Neural cell (in vitro differentiated cells): ENCODE data around the gene MEF2A. TPM values are rescaled to one million over a fixed set of nuclear protein-coding genes. Genes with fewer than 3 reads are reported as not detected.

ENCODE experiments used
- H2AFZ ChIP-seq: fragments of 200-600, 300-800 bp; sonication (generic), shearing (Covaris generic); 2 replicates; pipeline ENCODE4 v1.6.0; 2014; ENCODE audit warnings: low read depth, mild to moderate bottlenecking, antibody characterized with exemption, low read length, moderate library complexity
- H3F3A ChIP-seq: fragments of 200-600 bp; shearing (Covaris generic); 2 replicates; pipeline ENCODE4 v1.6.1; 2016; ENCODE audit warnings: mild to moderate bottlenecking, moderate library complexity, mixed read lengths, antibody characterized with exemption, low read length; ENCODE audit not compliant: insufficient read depth, poor library complexity, severe bottlenecking
- H3K27ac ChIP-seq: fragments of 200-600, 300-800 bp; sonication (generic), shearing (Covaris generic); 2 replicates; pipeline ENCODE4 v1.5.1; 2014; ENCODE audit warnings: mild to moderate bottlenecking, low read length, moderate library complexity
- H3K27me3 ChIP-seq: fragments of 300-800, 200-600 bp; sonication (generic), shearing (Covaris generic); 2 replicates; pipeline ENCODE4 v1.6.0; 2014; ENCODE audit warnings: mild to moderate bottlenecking, low read depth, low read length, moderate library complexity; ENCODE audit not compliant: insufficient read depth
- H3K36me3 ChIP-seq: fragments of 300-800, 200-600 bp; sonication (generic), shearing (Covaris generic); 2 replicates; pipeline ENCODE4 v1.5.1; 2014; ENCODE audit warnings: mild to moderate bottlenecking, antibody characterized with exemption, low read length, moderate library complexity; ENCODE audit not compliant: insufficient read depth
- H3K4me2 ChIP-seq: fragments of 300-800, 200-600 bp; sonication (generic), shearing (Covaris generic); 2 replicates; pipeline ENCODE4 v1.6.0; 2014; ENCODE audit warnings: mild to moderate bottlenecking, low read length
- H3K4me3 ChIP-seq: fragments of 300-800, 200-600 bp; sonication (generic), shearing (Covaris generic); 2 replicates; pipeline ENCODE4 v1.5.1; 2014; ENCODE audit warnings: mild to moderate bottlenecking, low read length, moderate library complexity
- H3K79me2 ChIP-seq: fragments of 200-600 bp; shearing (Covaris generic); replicated peaks from 2 replicates; pipeline ENCODE4 v1.6.0; 2014; ENCODE audit warnings: mild to moderate bottlenecking, low read length, moderate library complexity; ENCODE audit not compliant: insufficient read depth
- H3K9ac ChIP-seq: fragments of 300-800, 200-600 bp; sonication (generic), shearing (Covaris generic); 2 replicates; pipeline ENCODE4 v1.6.1; 2016; ENCODE audit warnings: mild to moderate bottlenecking, low read length, mixed read lengths
- H3K9me2 ChIP-seq: fragments of 200-600 bp; shearing (Covaris generic); 2 replicates; pipeline ENCODE4 v1.6.1; 2016; ENCODE audit warnings: mild to moderate bottlenecking, low read length, mixed read lengths; ENCODE audit not compliant: insufficient read depth
- H3K9me3 ChIP-seq: fragments of 200-600, 300-800 bp; sonication (generic), shearing (Covaris generic); 2 replicates; pipeline ENCODE4 v1.6.1; 2016; ENCODE audit warnings: mild to moderate bottlenecking, mixed run types, low read length, moderate library complexity, mixed read lengths
- H4K20me1 ChIP-seq: fragments of 200-600 bp; shearing (Covaris generic); 2 replicates; pipeline ENCODE4 v1.6.1; 2016; ENCODE audit warnings: mild to moderate bottlenecking, mixed run types; ENCODE audit not compliant: insufficient read depth
- EP300 ChIP-seq: fragments of 450-650 bp; conservative IDR thresholded peaks from 2 replicates; pipeline ENCODE4 v1.6.1; 2014; ENCODE audit warnings: antibody characterized with exemption, mild to moderate bottlenecking, moderate library complexity; ENCODE audit not compliant: poor library complexity, severe bottlenecking
- EZH2 ChIP-seq: fragments of 200-600, 300-800 bp; shearing (Covaris generic), sonication (generic); IDR thresholded peaks from 2 replicates; pipeline ENCODE4 v1.6.1; 2014; ENCODE audit warnings: antibody characterized with exemption, low read length, borderline replicate concordance, mild to moderate bottlenecking; ENCODE audit not compliant: insufficient read depth, poor library complexity, severe bottlenecking
- MXI1 ChIP-seq: fragments of 450-650 bp; conservative IDR thresholded peaks from 2 replicates; pipeline ENCODE4 v1.6.1; 2014; ENCODE audit warnings: antibody characterized with exemption, mild to moderate bottlenecking; ENCODE audit not compliant: poor library complexity, severe bottlenecking
- POLR2AphosphoS5 ChIP-seq: IDR thresholded peaks from 2 replicates; pipeline ENCODE4 v1.6.1; 2012
- RAD21 ChIP-seq: fragments of 450-650 bp; conservative IDR thresholded peaks from 2 replicates; pipeline ENCODE4 v1.6.1; 2014; ENCODE audit warnings: antibody characterized with exemption, mild to moderate bottlenecking, moderate library complexity
- SMC3 ChIP-seq: fragments of 450-650 bp; conservative IDR thresholded peaks from 2 replicates; pipeline ENCODE4 v1.6.1; 2014; ENCODE audit warnings: antibody characterized with exemption, mild to moderate bottlenecking, moderate library complexity; ENCODE audit not compliant: poor library complexity
- TAF1 ChIP-seq: IDR thresholded peaks from 2 replicates; pipeline ENCODE4 v1.6.1; 2012; ENCODE audit warnings: low read depth
- polyA plus RNA-seq: library from polyadenylated mRNA; depleted of rRNA; stranded (reverse); fragments of >200 nt; gene quantifications from 2 replicates; pipeline ENCODE4 v1.2.3, GENCODE V29; 2014
- TF ChIP-seq, protein P1 (sequence below): fragments of 450-650 bp; IDR thresholded peaks from 2 replicates; pipeline ENCODE4 v1.5.1; 2014; ENCODE audit warnings: antibody characterized with exemption, mild to moderate bottlenecking, moderate library complexity; ENCODE audit not compliant: poor library complexity, severe bottlenecking
- TF ChIP-seq, protein P2 (sequence below): IDR thresholded peaks from 2 replicates; pipeline ENCODE4 v1.6.1; 2012; ENCODE audit warnings: borderline replicate concordance

MEF2A gene
- polyA plus RNA-seq, 1 donor from 2014 or later, result 32.2 TPM

DNA sequence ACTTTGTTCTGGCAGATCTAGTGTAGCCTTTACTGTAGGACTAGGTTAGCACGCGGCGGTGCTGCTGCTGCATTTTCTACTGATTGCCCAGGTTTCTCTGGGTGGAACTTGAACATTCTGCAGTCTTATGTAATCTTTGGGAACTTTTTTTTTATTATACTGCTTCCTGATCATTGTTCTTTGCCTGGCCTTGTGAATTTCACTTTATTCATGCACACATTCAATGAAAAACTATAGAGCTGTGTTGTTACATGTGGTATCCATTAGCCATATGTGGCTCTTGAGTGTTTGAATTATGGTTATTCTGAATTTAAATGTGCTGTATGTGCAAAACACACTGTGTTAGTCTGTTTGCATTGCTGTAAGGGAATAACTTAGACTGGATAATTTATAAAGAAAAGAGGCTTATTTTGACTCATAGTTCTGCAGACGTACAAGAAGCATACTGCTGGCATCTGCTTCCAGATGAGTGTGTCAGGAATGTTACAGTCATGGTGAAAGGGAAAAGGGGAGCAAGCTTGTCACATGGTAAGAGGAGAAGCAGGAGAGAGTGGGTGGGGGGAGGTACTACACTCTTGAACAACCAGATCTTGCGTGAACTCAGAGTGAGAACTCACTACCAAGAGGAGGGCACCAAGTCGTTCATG is 26.5 kb downstream of the MEF2A start:
- Histone ChIP-seq H3K4me2 (no peak overlapping the region), H3K36me3 (no peaks in the 10 kb centered on the region), H3K9ac (no peak overlapping the region), H3F3A (no peaks in the 10 kb centered on the region), H2AFZ (no peak overlapping the region), H3K79me2 (peaks cover 54% of the 10 kb centered on the region), H3K9me3 (peaks cover 5% of the 10 kb centered on the region), H3K4me3 (no peak overlapping the region), H3K9me2 (no peaks in the 10 kb centered on the region), H3K27ac (no peak overlapping the region), H4K20me1 (no peaks in the 10 kb centered on the region), H3K27me3 (no peaks in the 10 kb centered on the region)
- no peak for TF ChIP-seq MXI1
- no peak for TF ChIP-seq SMC3
- no peak for TF ChIP-seq EP300
- TF ChIP-seq POLR2AphosphoS5, result no peak
- TF ChIP-seq, protein P1, sequence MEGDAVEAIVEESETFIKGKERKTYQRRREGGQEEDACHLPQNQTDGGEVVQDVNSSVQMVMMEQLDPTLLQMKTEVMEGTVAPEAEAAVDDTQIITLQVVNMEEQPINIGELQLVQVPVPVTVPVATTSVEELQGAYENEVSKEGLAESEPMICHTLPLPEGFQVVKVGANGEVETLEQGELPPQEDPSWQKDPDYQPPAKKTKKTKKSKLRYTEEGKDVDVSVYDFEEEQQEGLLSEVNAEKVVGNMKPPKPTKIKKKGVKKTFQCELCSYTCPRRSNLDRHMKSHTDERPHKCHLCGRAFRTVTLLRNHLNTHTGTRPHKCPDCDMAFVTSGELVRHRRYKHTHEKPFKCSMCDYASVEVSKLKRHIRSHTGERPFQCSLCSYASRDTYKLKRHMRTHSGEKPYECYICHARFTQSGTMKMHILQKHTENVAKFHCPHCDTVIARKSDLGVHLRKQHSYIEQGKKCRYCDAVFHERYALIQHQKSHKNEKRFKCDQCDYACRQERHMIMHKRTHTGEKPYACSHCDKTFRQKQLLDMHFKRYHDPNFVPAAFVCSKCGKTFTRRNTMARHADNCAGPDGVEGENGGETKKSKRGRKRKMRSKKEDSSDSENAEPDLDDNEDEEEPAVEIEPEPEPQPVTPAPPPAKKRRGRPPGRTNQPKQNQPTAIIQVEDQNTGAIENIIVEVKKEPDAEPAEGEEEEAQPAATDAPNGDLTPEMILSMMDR, result no peak
- TF ChIP-seq, protein P2, sequence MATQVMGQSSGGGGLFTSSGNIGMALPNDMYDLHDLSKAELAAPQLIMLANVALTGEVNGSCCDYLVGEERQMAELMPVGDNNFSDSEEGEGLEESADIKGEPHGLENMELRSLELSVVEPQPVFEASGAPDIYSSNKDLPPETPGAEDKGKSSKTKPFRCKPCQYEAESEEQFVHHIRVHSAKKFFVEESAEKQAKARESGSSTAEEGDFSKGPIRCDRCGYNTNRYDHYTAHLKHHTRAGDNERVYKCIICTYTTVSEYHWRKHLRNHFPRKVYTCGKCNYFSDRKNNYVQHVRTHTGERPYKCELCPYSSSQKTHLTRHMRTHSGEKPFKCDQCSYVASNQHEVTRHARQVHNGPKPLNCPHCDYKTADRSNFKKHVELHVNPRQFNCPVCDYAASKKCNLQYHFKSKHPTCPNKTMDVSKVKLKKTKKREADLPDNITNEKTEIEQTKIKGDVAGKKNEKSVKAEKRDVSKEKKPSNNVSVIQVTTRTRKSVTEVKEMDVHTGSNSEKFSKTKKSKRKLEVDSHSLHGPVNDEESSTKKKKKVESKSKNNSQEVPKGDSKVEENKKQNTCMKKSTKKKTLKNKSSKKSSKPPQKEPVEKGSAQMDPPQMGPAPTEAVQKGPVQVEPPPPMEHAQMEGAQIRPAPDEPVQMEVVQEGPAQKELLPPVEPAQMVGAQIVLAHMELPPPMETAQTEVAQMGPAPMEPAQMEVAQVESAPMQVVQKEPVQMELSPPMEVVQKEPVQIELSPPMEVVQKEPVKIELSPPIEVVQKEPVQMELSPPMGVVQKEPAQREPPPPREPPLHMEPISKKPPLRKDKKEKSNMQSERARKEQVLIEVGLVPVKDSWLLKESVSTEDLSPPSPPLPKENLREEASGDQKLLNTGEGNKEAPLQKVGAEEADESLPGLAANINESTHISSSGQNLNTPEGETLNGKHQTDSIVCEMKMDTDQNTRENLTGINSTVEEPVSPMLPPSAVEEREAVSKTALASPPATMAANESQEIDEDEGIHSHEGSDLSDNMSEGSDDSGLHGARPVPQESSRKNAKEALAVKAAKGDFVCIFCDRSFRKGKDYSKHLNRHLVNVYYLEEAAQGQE, result no peak
- no peak for TF ChIP-seq EZH2
- no peak for TF ChIP-seq RAD21
- no peak for TF ChIP-seq TAF1

DNA sequence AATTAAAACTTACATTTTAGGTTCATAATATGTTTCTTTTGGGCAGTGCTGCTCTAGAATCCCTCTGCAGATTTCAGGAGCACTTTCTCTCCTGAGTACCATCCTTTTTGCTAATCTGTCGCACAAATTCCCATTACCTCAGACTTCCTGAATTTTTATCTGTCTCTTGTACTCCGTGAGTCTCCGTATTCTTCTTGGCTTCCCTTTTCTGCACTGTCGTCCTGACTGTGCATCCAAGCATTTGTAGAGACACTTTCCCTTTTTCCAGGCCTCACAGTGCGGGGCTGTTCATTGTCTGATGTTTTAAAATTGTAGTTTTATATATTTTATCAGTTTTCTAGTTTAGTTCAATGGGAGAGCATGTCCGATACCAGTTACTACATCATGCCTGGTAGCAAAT is 27.3 kb downstream of the MEF2A start:
- H3K36me3 ChIP-seq, result no peaks in the 10 kb centered on the region
- H3K4me3 ChIP-seq, result no peak overlapping the region
- H2AFZ ChIP-seq, result no peak overlapping the region
- no peaks in the 10 kb centered on the region for H3K27me3 ChIP-seq
- H3K4me2 ChIP-seq, result no peak overlapping the region
- H4K20me1 ChIP-seq, result no peaks in the 10 kb centered on the region
- TF ChIP-seq, protein P1, result no peak
- TF ChIP-seq MXI1 (no peak), TAF1 (no peak), POLR2AphosphoS5 (no peak), RAD21 (no peak), EP300 (no peak), EZH2 (no peak)
- TF ChIP-seq, protein P2, result no peak
- peaks cover 54% of the 10 kb centered on the region for H3K79me2 ChIP-seq
- H3F3A ChIP-seq, result no peaks in the 10 kb centered on the region
- peaks cover 5% of the 10 kb centered on the region for H3K9me3 ChIP-seq
- H3K27ac ChIP-seq, result no peak overlapping the region
- no peaks in the 10 kb centered on the region for H3K9me2 ChIP-seq
- no peak overlapping the region for H3K9ac ChIP-seq
